H9 (cell line): ENCODE measurements around the gene MYO1D. TPM values are rescaled to one million over a fixed set of nuclear protein-coding genes. Genes with fewer than 3 reads are reported as not detected.

Source experiments
- DNase-seq: peaks from one replicate; pipeline ENCODE4 v3.0.0-alpha.2; 2017
- H2AFZ ChIP-seq: one replicate; pipeline ENCODE4 v1.6.1; 2013; ENCODE audit warnings: mild to moderate bottlenecking, low read length, control low read depth, moderate library complexity
- H2AK5ac ChIP-seq: 2 replicates; pipeline ENCODE4 v1.6.1; 2013; ENCODE audit warnings: low read length, control low read depth, mixed read lengths; ENCODE audit not compliant: insufficient read length
- H2BK120ac ChIP-seq: one replicate; pipeline ENCODE4 v1.6.1; 2013; ENCODE audit warnings: low read depth, mild to moderate bottlenecking, low read length, control low read depth, inconsistent platforms; ENCODE audit not compliant: poor library complexity, severe bottlenecking
- H2BK12ac ChIP-seq: 2 replicates; pipeline ENCODE4 v1.6.1; 2013; ENCODE audit warnings: low read length, control low read depth, mixed read lengths, low read depth; ENCODE audit not compliant: insufficient read length
- H2BK15ac ChIP-seq: 2 replicates; pipeline ENCODE4 v1.6.1; 2013; ENCODE audit warnings: low read depth, low read length, control low read depth
- H2BK20ac ChIP-seq: one replicate; pipeline ENCODE4 v1.6.1; 2013; ENCODE audit warnings: low read depth, mild to moderate bottlenecking, low read length, control low read depth, inconsistent platforms; ENCODE audit not compliant: poor library complexity, severe bottlenecking
- H2BK5ac ChIP-seq: 2 replicates; pipeline ENCODE4 v1.6.1; 2013; ENCODE audit warnings: low read length, control low read depth, mixed read lengths; ENCODE audit not compliant: insufficient read length
- H3K14ac ChIP-seq: 2 replicates; pipeline ENCODE4 v1.6.1; 2013; ENCODE audit warnings: low read length, control low read depth; ENCODE audit not compliant: insufficient read depth
- H3K18ac ChIP-seq: 2 replicates; pipeline ENCODE4 v1.6.1; 2013; ENCODE audit warnings: low read depth, mild to moderate bottlenecking, mixed read lengths, low read length, control low read depth; ENCODE audit not compliant: insufficient read length
- H3K23ac ChIP-seq: 2 replicates; pipeline ENCODE4 v1.6.1; 2013; ENCODE audit warnings: low read length, control low read depth, mixed read lengths, low read depth; ENCODE audit not compliant: insufficient read length
- H3K23me2 ChIP-seq: 2 replicates; pipeline ENCODE4 v1.6.1; 2013; ENCODE audit warnings: low read depth, mild to moderate bottlenecking, mixed read lengths, low read length, control low read depth; ENCODE audit not compliant: insufficient read length, poor library complexity, severe bottlenecking
- H3K27ac ChIP-seq: 2 replicates; pipeline ENCODE4 v1.5.1; 2013; ENCODE audit warnings: low read length, control low read depth, mixed read lengths, low read depth; ENCODE audit not compliant: insufficient read length
- H3K27me3 ChIP-seq: 2 replicates; pipeline ENCODE4 v1.6.1; 2013; ENCODE audit warnings: low read length, control low read depth, inconsistent platforms; ENCODE audit not compliant: insufficient read depth
- H3K4ac ChIP-seq: 2 replicates; pipeline ENCODE4 v1.6.1; 2013; ENCODE audit warnings: low read depth, mild to moderate bottlenecking, control low read depth, inconsistent platforms, low read length, moderate library complexity
- H3K4me1 ChIP-seq: 2 replicates; pipeline ENCODE4 v1.6.1; 2013; ENCODE audit warnings: low read length, control low read depth, inconsistent platforms; ENCODE audit not compliant: insufficient read depth
- H3K4me2 ChIP-seq: 2 replicates; pipeline ENCODE4 v1.6.1; 2013; ENCODE audit warnings: low read length, control low read depth, mixed read lengths; ENCODE audit not compliant: insufficient read length, insufficient read depth
- H3K56ac ChIP-seq: 2 replicates; pipeline ENCODE4 v1.6.1; 2013; ENCODE audit warnings: low read depth, mild to moderate bottlenecking, mixed read lengths, low read length, control low read depth; ENCODE audit not compliant: insufficient read length
- H3K79me1 ChIP-seq: 2 replicates; pipeline ENCODE4 v1.6.1; 2013; ENCODE audit warnings: low read depth, mild to moderate bottlenecking, moderate library complexity, low read length, control low read depth, inconsistent platforms; ENCODE audit not compliant: insufficient read depth, poor library complexity, severe bottlenecking
- H3K79me2 ChIP-seq: 2 replicates; pipeline ENCODE4 v1.6.1; 2013; ENCODE audit warnings: low read length, control low read depth, inconsistent platforms; ENCODE audit not compliant: insufficient read depth
- H3K9ac ChIP-seq: 2 replicates; pipeline ENCODE4 v1.6.1; 2013; ENCODE audit warnings: low read length, control low read depth, mixed read lengths; ENCODE audit not compliant: insufficient read length; ENCODE audit errors: extremely low read depth
- H3K9me3 ChIP-seq: one replicate; pipeline ENCODE4 v1.6.1; 2013; ENCODE audit warnings: low read depth, low read length, inconsistent platforms; ENCODE audit not compliant: control insufficient read depth
- H3T11ph ChIP-seq: one replicate; pipeline ENCODE4 v1.6.1; 2013; ENCODE audit warnings: mild to moderate bottlenecking, low read length, control low read depth, inconsistent platforms
- H4K20me1 ChIP-seq: one replicate; pipeline ENCODE4 v1.6.1; 2013; ENCODE audit not compliant: control insufficient read depth, insufficient read length, insufficient read depth
- H4K5ac ChIP-seq: 2 replicates; pipeline ENCODE4 v1.6.1; 2013; ENCODE audit warnings: low read depth, mild to moderate bottlenecking, mixed read lengths, low read length, control low read depth; ENCODE audit not compliant: insufficient read length
- H4K8ac ChIP-seq: replicated peaks from 2 replicates; pipeline ENCODE4 v1.6.1; 2013; ENCODE audit warnings: low read length, control low read depth, mixed read lengths, low read depth; ENCODE audit not compliant: insufficient read length
- H4K91ac ChIP-seq: 2 replicates; pipeline ENCODE4 v1.6.1; 2013; ENCODE audit warnings: low read depth, mild to moderate bottlenecking, moderate library complexity, mixed read lengths, low read length, control low read depth; ENCODE audit not compliant: insufficient read length
- H3K27ac Mint-ChIP-seq, 3 experiments: 2 replicates in 2 of 3; 3 replicates in 1 of 3; pipeline ENCODE4 v1.8.0; 2020 to 2021; ENCODE audit warnings: mixed read lengths in 3 of 3, mild to moderate bottlenecking in 1 of 3, moderate library complexity in 1 of 3
- H3K27me3 Mint-ChIP-seq: 2 replicates; pipeline ENCODE4 v1.8.0; 2021; ENCODE audit warnings: low read depth, mild to moderate bottlenecking, moderate library complexity, mixed read lengths
- H3K36me3 Mint-ChIP-seq, 3 experiments: 2 replicates in 2 of 3; 3 replicates in 1 of 3; pipeline ENCODE4 v1.8.0; 2020 to 2021; ENCODE audit warnings: low read depth in 3 of 3, mixed read lengths in 3 of 3; ENCODE audit not compliant: insufficient read depth in 1 of 3
- H3K4me1 Mint-ChIP-seq, 2 experiments: 2 replicates each; pipeline ENCODE4 v1.8.0; 2020; ENCODE audit warnings: mixed read lengths in 2 of 2
- H3K4me3 Mint-ChIP-seq, 2 experiments: 2 replicates in 1 of 2; 3 replicates in 1 of 2; pipeline ENCODE4 v1.8.0; 2020 to 2021; ENCODE audit warnings: mild to moderate bottlenecking in 2 of 2, mixed read lengths in 2 of 2, moderate library complexity in 1 of 2
- H3K9me3 Mint-ChIP-seq, 2 experiments: 2 replicates in 1 of 2; 3 replicates in 1 of 2; pipeline ENCODE4 v1.8.0; 2020; ENCODE audit warnings: mild to moderate bottlenecking in 2 of 2, mixed read lengths in 2 of 2, moderate library complexity in 1 of 2
- WGBS: extraction: QIAGEN DNeasy Blood & Tissue Kit; methylation state at CpG from one replicate; pipeline ENCODE4 v1.1.7; 2013; ENCODE audit warnings: missing lambda C conversion rate, low lambda C conversion rate, mixed read lengths; ENCODE audit not compliant: insufficient read length; ENCODE audit errors: extremely low coverage; 5-methylcytosine and 5-hydroxymethylcytosine counted together
- total RNA-seq: library from RNA; stranded (reverse); gene quantifications from 2 replicates; pipeline ENCODE4 v1.2.1, GENCODE V29; 2021
- TF ChIP-seq, protein P1 (sequence below): fragments of 200-600 bp; sonication (generic); conservative IDR thresholded peaks from 3 replicates; pipeline ENCODE4 v1.8.0; 2021; ENCODE audit warnings: antibody characterized with exemption, mild to moderate bottlenecking

MYO1D gene
- total RNA-seq, 1 experiment from 2014 or later: 19.0 TPM

DNA sequence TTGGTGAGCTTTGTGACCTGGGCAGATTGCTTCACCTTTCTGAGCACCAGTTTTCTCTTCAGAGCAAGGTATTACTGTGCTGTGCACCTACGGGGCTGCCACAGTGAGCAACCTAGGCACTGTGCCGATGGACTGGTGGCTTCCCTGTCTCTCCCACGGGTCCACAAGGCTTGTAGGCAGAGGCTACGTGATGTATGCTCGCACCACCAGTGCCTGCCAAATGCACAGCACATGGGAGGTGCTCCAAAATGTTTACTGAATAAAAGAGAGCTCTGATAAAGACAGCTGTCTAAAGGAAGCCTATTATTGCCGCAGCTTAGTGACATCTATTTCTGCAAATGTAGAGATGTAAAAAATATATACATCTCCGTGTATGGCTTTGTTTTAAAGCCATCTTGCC is 251.0 kb downstream of the MYO1D start:
- no peak overlapping the region for H3K14ac ChIP-seq
- no CpG with 5 or more reads among the region's 7 CpGs for WGBS
- H3K79me1 ChIP-seq: no peaks in the 10 kb centered on the region
- no peak overlapping the region for H2AK5ac ChIP-seq
- no peak overlapping the region for H3K23ac ChIP-seq
- no peak overlapping the region for H3K18ac ChIP-seq
- H4K8ac ChIP-seq: no peak overlapping the region
- H3K27me3 ChIP-seq: no peaks in the 10 kb centered on the region
- Mint-ChIP-seq H3K36me3 (no peaks in the 10 kb centered on the region), H3K4me1 (peaks cover 21 to 29% of the 10 kb centered on the region in 2 experiments), H3K9me3 (no peaks in the 10 kb centered on the region; a peak in 1 of 5 replicates), H3K4me3 (no peak overlapping the region), H3K27ac (no peak overlapping the region), H3K27me3 (no peaks in the 10 kb centered on the region; the same call in 1 of the 2 replicates)
- no peak overlapping the region for H3K27ac ChIP-seq
- TF ChIP-seq, protein P1, sequence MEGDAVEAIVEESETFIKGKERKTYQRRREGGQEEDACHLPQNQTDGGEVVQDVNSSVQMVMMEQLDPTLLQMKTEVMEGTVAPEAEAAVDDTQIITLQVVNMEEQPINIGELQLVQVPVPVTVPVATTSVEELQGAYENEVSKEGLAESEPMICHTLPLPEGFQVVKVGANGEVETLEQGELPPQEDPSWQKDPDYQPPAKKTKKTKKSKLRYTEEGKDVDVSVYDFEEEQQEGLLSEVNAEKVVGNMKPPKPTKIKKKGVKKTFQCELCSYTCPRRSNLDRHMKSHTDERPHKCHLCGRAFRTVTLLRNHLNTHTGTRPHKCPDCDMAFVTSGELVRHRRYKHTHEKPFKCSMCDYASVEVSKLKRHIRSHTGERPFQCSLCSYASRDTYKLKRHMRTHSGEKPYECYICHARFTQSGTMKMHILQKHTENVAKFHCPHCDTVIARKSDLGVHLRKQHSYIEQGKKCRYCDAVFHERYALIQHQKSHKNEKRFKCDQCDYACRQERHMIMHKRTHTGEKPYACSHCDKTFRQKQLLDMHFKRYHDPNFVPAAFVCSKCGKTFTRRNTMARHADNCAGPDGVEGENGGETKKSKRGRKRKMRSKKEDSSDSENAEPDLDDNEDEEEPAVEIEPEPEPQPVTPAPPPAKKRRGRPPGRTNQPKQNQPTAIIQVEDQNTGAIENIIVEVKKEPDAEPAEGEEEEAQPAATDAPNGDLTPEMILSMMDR: no peak
- no peak overlapping the region for H3K9ac ChIP-seq
- no peaks in the 10 kb centered on the region for H3K79me2 ChIP-seq
- H4K91ac ChIP-seq: no peak overlapping the region
- H3K4me1 ChIP-seq: peaks cover 6% of the 10 kb centered on the region; the same call in 1 of the 2 replicates
- H3K4ac ChIP-seq: no peak overlapping the region
- no peak overlapping the region for H2BK20ac ChIP-seq
- H3K9me3 ChIP-seq: no peaks in the 10 kb centered on the region
- H2BK120ac ChIP-seq: no peak overlapping the region
- no peak overlapping the region for H3K4me2 ChIP-seq
- H2BK15ac ChIP-seq: no peak overlapping the region
- no peak overlapping the region for H2AFZ ChIP-seq
- DNase-seq: no peak
- H2BK12ac ChIP-seq: no peak overlapping the region
- H4K5ac ChIP-seq: no peak overlapping the region
- H3K56ac ChIP-seq: no peak overlapping the region
- H3K23me2 ChIP-seq: no peaks in the 10 kb centered on the region
- no peak overlapping the region for H3T11ph ChIP-seq
- no peaks in the 10 kb centered on the region for H4K20me1 ChIP-seq
- no peak overlapping the region for H2BK5ac ChIP-seq
